Heart left ventricle (tissue), 16 donors: ENCODE results near the gene NANOS3. TPM values are rescaled to one million over a fixed set of nuclear protein-coding genes. Genes with fewer than 3 reads are reported as not detected.

Experiments used
- ATAC-seq, 4 donors: fragments of 200-7000 bp; cut with Tn5 transposase; one replicate each; pipeline ENCODE4 v1.9.1; 2020 to 2022; ENCODE audit warnings: moderate library complexity in 4 of 4, mild to moderate bottlenecking in 3 of 4, moderate number of reproducible peaks in 1 of 4
- DNase-seq, 5 donors: peaks; one replicate each; pipeline ENCODE4 v3.0.0-alpha.2; 2020
- H3K27ac ChIP-seq, 12 donors: fragments of 200-600 bp; sonication (generic) in 4 of 12; one replicate each; pipeline versions ENCODE4 v1.5.0 to v1.8.0; 2016 to 2022; ENCODE audit warnings: mild to moderate bottlenecking in 2 of 12
- H3K27me3 ChIP-seq, 9 donors: fragments of 200-600 bp; sonication (generic) in 2 of 9; one replicate each; pipeline versions ENCODE4 v1.5.1 to v1.8.0; 2016 to 2022; ENCODE audit warnings: mild to moderate bottlenecking in 3 of 9
- H3K36me3 ChIP-seq, 9 donors: fragments of 200-600 bp; sonication (generic) in 2 of 9; one replicate each; pipeline versions ENCODE4 v1.5.0 to v1.8.0; 2018 to 2022; ENCODE audit warnings: mild to moderate bottlenecking in 2 of 9
- H3K4me1 ChIP-seq, 12 donors: fragments of 200-600 bp; sonication (generic) in 4 of 12; one replicate each; pipeline versions ENCODE4 v1.5.0 to v1.8.0; 2016 to 2022; ENCODE audit warnings: mild to moderate bottlenecking in 3 of 12
- H3K4me3 ChIP-seq, 12 donors: fragments of 200-600 bp; sonication (generic) in 4 of 12; one replicate each; pipeline versions ENCODE4 v1.5.0 to v1.8.0; 2017 to 2022; ENCODE audit warnings: mild to moderate bottlenecking in 9 of 12, moderate library complexity in 4 of 12
- H3K9me3 ChIP-seq, 12 donors: fragments of 200-600 bp; sonication (generic) in 4 of 12; one replicate each; pipeline versions ENCODE4 v1.5.0 to v1.8.0; 2016 to 2022; ENCODE audit warnings: mild to moderate bottlenecking in 1 of 12
- CTCF ChIP-seq, 12 donors: fragments of 200-600 bp; sonication (generic) in 4 of 12; IDR thresholded peaks; one replicate each; pipeline versions ENCODE4 v1.5.0 to v1.8.0; 2018 to 2022; ENCODE audit warnings: antibody characterized with exemption in 12 of 12, mild to moderate bottlenecking in 5 of 12
- POLR2A ChIP-seq, 2 donors: fragments of 450-650 bp; IDR thresholded peaks; one replicate each; pipeline ENCODE4 v1.6.1; 2017; ENCODE audit warnings: antibody characterized with exemption in 2 of 2, mild to moderate bottlenecking in 2 of 2, moderate library complexity in 2 of 2
- WGBS, 4 donors: extraction: QIAGEN DNeasy Blood & Tissue Kit in 2 of 4; methylation state at CpG; one replicate each; pipeline versions ENCODE4 v1.1.5 to v1.1.7; 2013 to 2018; 5-methylcytosine and 5-hydroxymethylcytosine counted together
- intact Hi-C, 10 donors: fragments of 100-400 bp; cut with DNase I; formaldehyde crosslinking; loops; one replicate each; pipeline versions ENCODE4 v1.11.1 to v1.14.2; 2022
- polyA plus RNA-seq, 2 donors: library from polyadenylated mRNA; stranded (reverse); fragments of 200-250 nt; gene quantifications; one replicate each; pipeline ENCODE4 v1.2.3, GENCODE V29; 2013
- total RNA-seq, 9 donors: library from RNA; depleted of rRNA in 2 of 9; stranded (reverse); fragments of >200 nt in 2 of 9; fragmentation: NEBNext Ultra II Directional in 3 of 9; extraction: Animal tissue kit (Norgen Biotek cat#: 25700) in 3 of 9; gene quantifications; one replicate each; pipeline versions ENCODE4 v1.1.0 to v1.2.4, GENCODE V29; 2016 to 2023
- donor health status: ischemic (EF 13 %, LVEDD 7.1; RV severe dilation, severe dysfunction).
- donor health status: healthy with polysubstance abuse.
- donor health status: DM: no; HTN: yes; CAD: no.
- donor health status: DM: no; HTN: no; CAD: no.
- donor health status: ischemic (EF 25% LVEDD 6.9; RV normal size, moderate dysfunction).
- donor health status: ischemic (EF 25% LVEDD 5.7; RV mildly dilated, moderate dysfunction).
- donor health status: healthy.
- donor health status: DM: yes; HTN: yes; CAD: no.
- donor health status: ischemic (EF 35%, LVEDD 5.7; RV mildly dilated, moderate dysfunction).
- donor health status: nonischemic (EF 11% LVEDD 7.7; RV severe dilation, severe dysfunction).
- donor health status: DM: yes; HTN: yes; CAD: no.
- donor health status: PGD.
- donor health status: ischemic (EF 29% LVEDD 5.4; RV normal size, mild dysfunction).
- donor health status: nonischemic (EF 23%, LVEDD 6.1; RV moderate dilation, normal function).

The NANOS3 gene
- total and polyA plus RNA-seq, 11 donors = 0.36 to 1.7 (median 1.1) TPM; not detected in 5

- Histone ChIP-seq H3K27me3 (no peaks in the 10 kb centered on the region), H3K4me1 (peaks cover 11 to 72% (median 42%) of the 10 kb centered on the region in 12 donors), H3K4me3 (peak overlapping the region; percentile 11 to 99 (median 96)), H3K27ac (peak overlapping the region; percentile 99 to 100 (median 100)), H3K36me3 (peaks cover 0 to 13% (median 0%) of the 10 kb centered on the region in 9 donors), H3K9me3 (no peaks in the 10 kb centered on the region)
- peak in 4 of 5 donors; percentile 64 to 90 (median 78) for DNase-seq
- intact Hi-C loops = loop anchor here in 2 of 10 donors (5.0 to 10.0 kb wide), 2 partner anchors 689 to 691 kb away; partner anchors contain the start of genes IER2 (in 2 of the 2) and STX10 (in 2 of the 2)
- peak in 1 of 4 donors; percentile 0 for ATAC-seq
- no peak for TF ChIP-seq POLR2A (IDR thresholded peaks at IDR 0.05)
- TF ChIP-seq CTCF (IDR thresholded peaks at IDR 0.05) = no peak
- 6 to 16% (median 9%) methylated on average over 18 to 24 of the region's 24 CpGs for WGBS, 4 donors
Observed at GRCh38 chr19:13843104-13843921, 33.6 kb upstream of the NANOS3 start.

- Histone ChIP-seq H3K36me3 (peaks cover 0 to 9% (median 0%) of the 10 kb centered on the region in 9 donors), H3K4me3 (no peak overlapping the region), H3K27ac (peak overlapping the region; percentile 99 to 100 (median 100)), H3K27me3 (no peaks in the 10 kb centered on the region), H3K9me3 (no peaks in the 10 kb centered on the region), H3K4me1 (peaks cover 8 to 72% (median 44%) of the 10 kb centered on the region in 12 donors)
- TF ChIP-seq CTCF (IDR thresholded peaks at IDR 0.05) = no peak
- no peak for TF ChIP-seq POLR2A (IDR thresholded peaks at IDR 0.05)
- intact Hi-C loops = loop anchor here in 2 of 10 donors (5.0 to 10.0 kb wide), 2 partner anchors 689 to 692 kb away; partner anchors contain the start of genes IER2 (in 2 of the 2) and STX10 (in 2 of the 2)
- WGBS, 4 donors = 81 to 88% (median 83%) methylated on average over 5 to 7 of the region's 7 CpGs
- ATAC-seq = no peak
- peak in 1 of 5 donors; percentile 32 for DNase-seq
Observed at GRCh38 chr19:13844130-13844631, 32.8 kb upstream of the NANOS3 start.

GRCh38 chr19:13846557-13847406, 30.2 kb upstream of the NANOS3 start:
- H3K4me3 ChIP-seq = peak overlapping the region; percentile 22 to 65 (median 58)
- no peaks in the 10 kb centered on the region for H3K27me3 ChIP-seq
- no peaks in the 10 kb centered on the region for H3K9me3 ChIP-seq
- ATAC-seq (peak; percentile 62 to 76 (median 68)), DNase-seq (peak; percentile 92 to 96 (median 94))
- peaks cover 20 to 86% (median 67%) of the 10 kb centered on the region in 12 donors for H3K4me1 ChIP-seq
- H3K36me3 ChIP-seq = no peaks in the 10 kb centered on the region
- 3 to 13% (median 4%) methylated on average over 9 to 23 of the region's 23 CpGs for WGBS, 4 donors
- intact Hi-C loops = loop anchor here in 2 of 10 donors (1.0 to 10.0 kb wide), 2 partner anchors 7 to 692 kb away; partner anchors contain the start of genes IER2 (in 1 of the 2) and STX10 (in 1 of the 2)
- peak overlapping the region; percentile 96 to 100 (median 100) for H3K27ac ChIP-seq
- peak in 1 of 2 donors; percentile 52 for TF ChIP-seq POLR2A (IDR thresholded peaks at IDR 0.05)
- no peak for TF ChIP-seq CTCF (IDR thresholded peaks at IDR 0.05)
